Astrocyte of the spinal cord (primary cell): ENCODE measurements around the gene CD52.
"Not testable (repeated sequence)": the region's sequence is repeated elsewhere in the genome, so short reads cannot be mapped to it uniquely, and the experiment has no call there.

Experiments used
- DNase-seq: peaks from one replicate; pipeline ENCODE4 v3.0.0; 2011; ENCODE audit warnings: low read depth, low spot score
- H3K4me3 ChIP-seq: 2 replicates; pipeline ENCODE4 v1.5.1; 2011; ENCODE audit warnings: low read depth, mild to moderate bottlenecking, low read length, moderate library complexity
- CTCF ChIP-seq: IDR thresholded peaks from 2 replicates; pipeline ENCODE4 v1.5.1; 2012; ENCODE audit warnings: low read depth, mild to moderate bottlenecking, low read length, inconsistent platforms
- in situ Hi-C: cut with HindIII; loops from 2 replicates; pipeline ENCODE4 v1.10.0; 2017; ENCODE audit warnings: low sequenced_read_pairs

CD52 gene

GRCh38 chr1:26289158-26290059 is 28.3 kb upstream of the CD52 start:
- no peak for TF ChIP-seq CTCF

GRCh38 chr1:26290122-26290881 is 27.5 kb upstream of the CD52 start:
- in situ Hi-C loops: no loop called here
- no peak overlapping the region for H3K4me3 ChIP-seq
- TF ChIP-seq CTCF: no peak
- no peak for DNase-seq

More at GRCh38 chr1:26289158-26290059, 28.3 kb upstream of the CD52 start:
- H3K4me3 ChIP-seq: no peak overlapping the region
- in situ Hi-C loops: no loop called here
- DNase-seq: no peak

GRCh38 chr1:26290882-26291261 is 26.9 kb upstream of the CD52 start:
- no peak for DNase-seq
- H3K4me3 ChIP-seq: no peak overlapping the region
- in situ Hi-C loops: no loop called here
- no peak for TF ChIP-seq CTCF

GRCh38 chr1:26291433-26291832 is 26.3 kb upstream of the CD52 start:
- DNase-seq: no peak
- H3K4me3 ChIP-seq: no peak overlapping the region
- in situ Hi-C loops: no loop called here
- TF ChIP-seq CTCF: no peak

- in situ Hi-C loops: no loop called here
- H3K4me3 ChIP-seq: no peak overlapping the region
- no peak for DNase-seq
- TF ChIP-seq CTCF: no peak
These were observed 25.8 kb upstream of the CD52 start for GRCh38 chr1:26291939-26292338.

GRCh38 chr1:26292735-26293134 is 25.0 kb upstream of the CD52 start:
- DNase-seq, in situ Hi-C loops, H3K4me3 ChIP-seq: not testable (repeated sequence)
